NCI-H1436 treated with DMSO at 0.1 percent for 48 hours (cell line): ENCODE data around the gene CDKAL1.
A peak's percentile ranks its signal among the peaks of the same experiment; 100 is the strongest.

Source experiments
- DNase-seq: peaks from one replicate; lab custom pipeline; 2025; lab: John Stamatoyannopoulos, UW

CDKAL1 gene

DNA sequence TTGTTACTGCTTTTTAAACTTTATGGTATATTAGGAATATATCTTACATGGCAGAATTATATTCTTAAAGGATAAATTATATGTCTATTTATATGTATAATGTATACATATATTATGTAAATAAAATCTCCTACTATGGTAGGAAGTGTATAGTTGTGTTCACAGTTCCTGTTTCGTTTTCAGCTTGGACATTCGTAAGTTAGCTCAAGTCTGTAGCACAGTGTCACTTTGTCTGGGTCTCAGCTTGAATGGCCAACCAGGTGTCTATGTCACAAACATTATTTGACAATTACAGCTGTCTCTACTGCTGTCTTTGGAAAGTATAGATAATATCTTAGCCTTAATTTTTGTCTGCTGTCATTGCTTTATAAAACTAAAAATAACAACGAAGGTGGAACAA lies 303.9 kb downstream of the CDKAL1 start:
- DNase-seq = no peak

DNA sequence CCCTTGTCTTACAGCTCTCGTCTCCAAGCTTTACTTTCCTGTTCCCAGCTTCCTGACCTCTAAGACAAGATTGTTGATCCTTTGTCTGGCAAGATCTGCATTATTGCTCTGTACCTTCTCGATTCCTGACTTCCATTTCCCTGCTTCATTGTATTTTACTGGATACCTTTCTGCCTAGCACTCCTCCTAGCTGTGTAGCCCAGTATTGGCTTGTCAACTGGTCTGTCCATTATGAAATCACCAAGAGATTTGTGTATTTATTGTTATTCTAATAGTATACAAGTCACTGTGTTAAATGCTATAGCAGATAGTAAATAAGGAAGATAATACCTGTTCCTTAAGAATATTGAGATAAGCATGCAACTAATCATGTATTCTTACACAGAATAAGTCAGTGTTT lies 305.4 kb downstream of the CDKAL1 start:
- DNase-seq = no peak

DNA sequence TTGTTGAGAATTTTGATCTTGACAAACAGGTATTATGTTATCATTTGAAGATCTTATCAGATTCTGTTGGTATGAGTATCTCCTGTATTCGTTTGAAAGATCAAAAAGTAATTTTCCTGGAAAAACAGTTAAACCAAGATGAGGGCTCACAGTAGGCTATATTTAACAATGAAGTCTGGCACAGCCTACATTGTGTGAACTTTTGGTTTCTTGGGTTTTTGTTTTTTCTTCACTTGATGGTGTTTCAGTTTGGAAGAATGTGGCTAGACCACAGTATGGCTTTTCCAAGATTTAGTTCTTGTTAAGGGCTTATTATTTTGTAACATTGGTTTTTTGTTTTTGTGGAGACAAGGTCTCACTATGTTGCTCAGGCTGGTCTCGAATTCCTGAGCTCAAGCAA lies 306.4 kb downstream of the CDKAL1 start:
- DNase-seq = no peak

DNA sequence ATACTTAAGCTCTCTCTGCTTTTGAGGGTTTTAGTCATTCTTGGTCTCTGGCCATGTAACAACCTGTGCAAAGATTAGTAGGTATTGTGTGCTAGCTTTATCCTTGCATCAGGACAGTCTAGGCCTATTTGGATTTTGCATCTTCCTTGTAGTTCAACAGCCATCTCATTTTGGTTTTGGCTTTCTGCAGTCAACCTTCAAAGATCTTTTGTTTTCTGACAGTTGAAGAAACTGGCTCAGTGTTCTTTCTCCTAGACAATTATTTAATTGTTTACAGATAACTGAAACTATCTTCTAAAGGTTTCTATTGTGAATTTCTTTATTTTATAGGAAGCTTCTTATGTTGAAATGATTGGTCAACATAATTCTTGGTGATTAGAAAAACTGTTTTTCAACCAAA lies 307.5 kb downstream of the CDKAL1 start:
- DNase-seq = no peak

DNA sequence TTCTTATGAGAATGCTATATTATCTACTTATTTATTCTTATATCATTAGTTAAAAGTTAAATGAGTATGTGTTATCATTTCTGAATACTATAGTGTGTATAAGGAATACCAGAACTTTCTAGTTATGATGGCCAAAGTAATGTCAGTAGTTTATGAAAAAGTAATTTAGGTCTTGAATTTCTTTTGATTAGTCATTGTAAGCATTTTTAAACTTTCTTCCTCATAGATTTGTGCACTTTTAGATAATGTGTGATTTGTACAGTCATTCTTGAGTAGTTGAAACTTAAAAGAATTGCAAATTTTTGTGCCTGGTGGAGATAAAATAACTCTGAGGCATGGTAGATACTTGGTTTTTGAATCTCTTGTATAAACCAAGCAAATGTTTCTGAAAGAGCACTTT lies 311.3 kb downstream of the CDKAL1 start:
- no peak for DNase-seq

DNA sequence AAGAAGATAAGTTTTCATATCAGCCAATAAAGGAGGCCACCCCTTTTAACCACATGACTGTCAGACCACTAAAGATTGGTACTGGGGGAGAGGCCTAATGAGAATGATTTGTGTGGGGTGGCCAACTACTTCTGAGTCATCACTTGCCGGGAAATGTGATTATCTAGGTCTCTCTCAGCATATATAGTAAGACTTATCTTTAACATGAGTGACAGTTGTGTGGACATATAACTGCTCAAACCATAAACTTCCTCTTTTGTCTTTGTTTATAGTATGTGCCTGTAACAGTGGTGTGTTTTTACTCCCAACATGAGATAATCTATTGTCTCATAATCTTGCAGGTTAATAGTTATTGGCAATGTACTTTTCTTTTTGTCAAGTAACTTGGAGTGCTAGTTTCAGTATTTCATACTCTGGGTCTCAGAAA lies 312.4 kb downstream of the CDKAL1 start:
- no peak for DNase-seq

DNA sequence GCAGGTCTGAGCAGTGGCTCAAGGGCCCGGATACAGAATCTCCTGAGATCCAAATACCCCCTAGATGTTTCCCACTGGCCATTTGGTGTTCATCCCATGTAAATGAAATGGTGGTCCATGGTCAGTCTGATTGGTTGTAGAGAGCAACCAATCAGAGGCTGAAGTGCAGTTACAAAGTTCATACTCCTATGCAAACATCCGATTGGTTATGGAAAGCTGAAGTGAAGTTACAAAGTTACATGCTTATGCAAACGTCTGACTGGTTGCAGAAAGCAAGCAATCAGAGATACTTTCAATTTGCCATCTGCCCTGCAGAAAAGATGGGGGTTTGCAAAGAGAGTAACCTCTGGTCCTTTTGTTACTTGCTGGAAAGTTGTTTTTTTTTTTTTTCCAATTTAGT lies 313.6 kb downstream of the CDKAL1 start:
- DNase-seq = no peak

DNA sequence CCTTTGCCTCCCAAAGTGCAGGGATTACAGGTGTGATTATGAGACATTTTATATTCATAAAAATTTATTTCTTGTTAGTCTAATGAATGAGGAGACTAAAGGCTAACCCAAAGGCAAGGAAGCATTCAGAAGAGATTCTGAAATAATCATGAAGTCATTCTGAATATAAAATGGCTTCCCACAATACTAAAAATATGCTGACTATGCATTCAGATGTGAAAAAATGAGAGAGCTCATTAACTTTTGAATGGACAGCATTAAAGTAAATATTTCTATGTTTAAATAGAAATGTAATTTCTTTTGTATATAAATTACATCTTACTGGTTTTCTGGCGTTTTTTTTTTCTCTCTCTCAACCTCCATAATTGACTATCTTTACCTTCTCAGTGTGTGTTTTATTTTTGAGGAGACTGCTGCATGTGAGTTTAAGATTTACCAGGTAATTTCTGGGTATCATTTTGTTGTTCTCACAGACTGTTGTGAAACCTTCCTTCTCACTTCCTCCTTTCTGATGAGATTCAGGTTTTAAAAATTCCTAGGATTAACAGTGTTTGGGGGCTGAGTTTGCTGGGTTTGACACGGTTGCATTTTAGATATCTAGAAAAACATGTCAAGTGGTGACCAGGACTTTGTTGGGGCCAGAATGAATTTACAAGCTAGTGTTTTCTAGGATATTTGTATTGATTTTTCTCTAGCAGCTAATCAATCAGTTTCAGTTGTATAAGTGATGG lies 316.6 kb downstream of the CDKAL1 start:
- DNase-seq = no peak

DNA sequence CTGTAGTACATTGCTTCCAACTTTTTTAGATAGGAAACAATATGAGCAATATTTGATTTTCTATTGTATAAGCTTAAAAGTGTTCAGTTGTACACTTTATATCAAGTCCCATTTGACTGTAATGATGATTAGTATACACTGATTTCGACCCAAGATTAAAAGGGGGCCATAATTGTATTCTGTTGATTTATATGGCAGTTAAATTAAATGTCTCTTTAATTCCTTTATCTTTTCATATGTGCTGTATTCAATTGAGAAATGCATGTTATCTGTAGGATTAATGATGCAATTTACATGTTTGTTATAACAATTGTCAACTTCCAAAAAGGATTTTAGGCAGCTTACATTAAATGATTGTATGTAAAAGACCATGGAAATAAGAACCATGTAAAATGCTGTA lies 317.5 kb downstream of the CDKAL1 start:
- no peak for DNase-seq

DNA sequence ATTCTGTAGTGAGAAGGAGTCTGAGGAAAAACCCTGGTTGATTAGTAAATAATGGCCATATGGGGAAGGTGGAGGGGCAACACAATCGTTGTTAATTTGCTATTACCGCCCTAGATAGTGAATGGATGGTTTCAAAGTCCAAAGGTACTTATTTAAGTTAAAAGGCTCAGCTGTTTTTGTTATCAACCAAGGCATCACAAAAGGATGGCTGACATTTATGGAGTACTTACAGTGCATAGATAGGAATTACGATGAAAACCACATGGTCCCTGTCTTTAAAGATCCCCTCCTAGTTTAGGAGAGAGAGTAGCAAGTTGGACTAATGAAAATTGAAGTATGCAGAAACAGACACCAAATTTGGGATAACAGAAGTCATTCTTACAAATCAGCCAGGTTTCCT lies 319.6 kb downstream of the CDKAL1 start:
- DNase-seq = no peak

DNA sequence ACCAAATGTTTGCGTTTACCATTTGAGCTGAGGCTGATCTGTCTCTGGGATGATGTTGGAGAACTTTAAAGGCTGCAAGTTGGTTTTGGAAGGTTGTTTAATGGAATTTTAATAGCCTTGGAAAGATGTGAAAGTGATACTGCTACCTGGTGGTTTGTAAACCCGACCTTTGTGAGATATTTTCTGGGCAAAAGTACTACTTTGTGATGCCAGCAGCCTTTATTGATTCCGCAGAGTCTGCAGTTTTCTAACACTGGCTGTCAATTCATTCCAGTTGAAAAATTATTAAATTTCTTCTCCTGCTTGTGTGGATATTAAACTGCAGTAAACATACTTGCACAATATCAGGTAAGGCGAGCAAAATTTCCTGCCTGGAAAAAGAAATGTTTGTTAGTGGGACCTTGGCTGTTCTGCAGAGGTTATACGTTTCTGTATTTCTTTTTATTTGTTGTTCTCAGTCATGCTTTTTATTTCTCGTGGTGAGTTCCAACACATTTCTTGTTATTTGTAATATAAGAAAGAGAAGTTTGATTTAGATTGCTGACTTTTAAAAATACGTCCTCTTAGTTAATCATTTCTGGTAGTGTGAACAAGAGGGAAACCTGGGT lies 322.5 kb downstream of the CDKAL1 start:
- DNase-seq = no peak

DNA sequence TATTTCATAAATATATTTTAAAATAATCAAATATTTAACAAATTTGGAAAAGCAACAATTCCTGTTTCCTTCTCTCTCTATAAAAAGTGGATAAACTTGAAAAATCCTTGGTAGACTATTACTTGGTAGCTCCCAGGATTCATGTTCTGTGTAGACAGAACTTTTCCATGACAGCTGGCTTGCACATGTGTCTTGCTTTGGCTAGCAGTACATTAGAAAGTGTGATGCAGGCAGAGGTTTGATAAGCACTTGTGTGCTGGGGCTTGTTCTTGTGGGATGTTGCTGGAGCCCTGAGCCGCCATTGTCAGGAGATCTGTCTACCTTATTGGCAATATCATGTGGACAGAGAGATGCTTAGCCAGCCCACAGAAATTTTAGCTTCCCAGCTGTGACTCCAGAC lies 327.2 kb downstream of the CDKAL1 start:
- DNase-seq = no peak

DNA sequence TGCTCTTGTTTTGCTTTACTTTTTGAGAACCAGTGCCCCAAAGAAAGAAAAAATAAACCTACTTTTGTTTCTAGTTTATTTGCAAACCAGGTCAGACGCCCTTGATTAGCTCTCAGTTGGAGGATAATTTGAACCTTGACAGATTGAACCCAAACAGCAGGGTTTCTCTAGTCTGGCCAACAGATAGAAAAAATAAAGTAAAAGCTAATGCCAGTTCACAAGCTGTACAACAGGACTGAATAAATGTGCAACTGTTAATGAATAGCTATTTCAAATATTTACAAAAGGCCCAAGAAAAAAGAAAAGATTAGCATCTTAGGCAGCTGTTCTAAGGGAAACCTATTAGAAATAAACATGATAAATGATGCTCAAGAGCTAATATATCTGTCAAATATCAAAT lies 331.8 kb downstream of the CDKAL1 start:
- DNase-seq = no peak

DNA sequence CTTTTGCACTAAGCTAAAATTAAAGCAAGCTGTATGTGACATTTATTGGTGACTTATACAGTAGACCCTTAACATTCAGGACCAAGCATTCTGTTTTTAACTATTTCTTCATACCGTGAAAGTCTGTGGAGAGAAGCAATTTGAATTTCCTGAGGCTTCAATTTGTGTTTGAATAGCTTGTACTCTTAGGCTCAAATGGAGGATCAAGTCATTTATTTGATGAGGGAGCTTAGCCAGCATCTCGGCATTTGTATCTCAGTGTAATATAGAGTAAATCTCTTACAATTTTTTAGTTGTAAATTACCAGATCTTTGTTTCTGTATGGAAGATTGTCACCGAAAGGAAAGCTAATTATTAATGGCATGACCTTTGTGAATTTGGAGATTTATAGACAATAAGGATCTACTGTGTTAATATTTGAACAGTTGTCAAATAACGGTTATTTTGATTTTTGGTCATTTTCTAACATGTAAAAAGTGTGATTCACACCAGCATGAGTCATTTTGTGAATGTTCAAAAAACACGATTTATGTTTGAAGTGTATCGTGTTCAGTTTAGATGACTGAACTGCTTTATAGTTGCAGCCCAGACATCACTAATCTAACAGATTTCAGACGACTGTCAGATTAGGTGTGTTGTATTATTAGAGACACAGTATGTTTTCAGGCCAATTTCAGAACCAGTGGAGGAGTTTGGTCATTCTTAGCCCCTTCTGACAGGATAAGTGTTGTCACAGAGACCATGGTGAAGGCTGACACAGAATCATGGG lies 332.9 kb downstream of the CDKAL1 start:
- DNase-seq = peak; percentile 53

DNA sequence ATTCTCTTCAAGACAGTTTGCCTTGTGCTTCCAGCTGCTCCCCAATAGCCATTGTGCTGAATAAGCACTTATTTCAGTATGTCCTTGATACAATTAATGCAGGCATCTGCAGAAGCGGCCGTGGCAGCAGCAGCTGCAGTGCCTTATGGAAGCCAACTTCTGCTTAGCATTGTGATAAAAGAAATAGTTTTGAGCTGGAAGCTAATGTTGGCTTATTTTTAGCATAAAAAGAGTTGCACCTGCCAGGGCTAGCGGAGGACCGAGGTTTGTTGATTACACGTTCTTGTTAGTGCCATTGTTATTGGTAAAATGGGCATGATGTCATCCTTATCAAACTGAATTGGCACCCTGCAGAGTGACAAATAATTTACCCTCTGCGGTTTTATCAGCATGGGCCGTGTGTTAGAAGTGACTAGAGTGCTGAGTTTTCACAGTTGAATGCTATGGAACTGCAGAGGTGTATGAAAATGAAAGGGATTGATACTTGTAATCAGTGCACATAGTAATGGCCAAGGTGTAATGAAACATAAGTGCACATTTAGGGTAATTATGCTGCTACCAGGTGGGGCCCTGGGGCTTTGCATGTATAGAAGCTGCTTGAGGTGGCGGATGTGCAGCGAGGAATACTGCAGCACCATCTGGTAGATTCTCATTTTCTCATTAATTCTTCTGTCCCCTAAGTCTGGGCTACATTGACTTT lies 334.3 kb downstream of the CDKAL1 start:
- DNase-seq = peak; percentile 98

DNA sequence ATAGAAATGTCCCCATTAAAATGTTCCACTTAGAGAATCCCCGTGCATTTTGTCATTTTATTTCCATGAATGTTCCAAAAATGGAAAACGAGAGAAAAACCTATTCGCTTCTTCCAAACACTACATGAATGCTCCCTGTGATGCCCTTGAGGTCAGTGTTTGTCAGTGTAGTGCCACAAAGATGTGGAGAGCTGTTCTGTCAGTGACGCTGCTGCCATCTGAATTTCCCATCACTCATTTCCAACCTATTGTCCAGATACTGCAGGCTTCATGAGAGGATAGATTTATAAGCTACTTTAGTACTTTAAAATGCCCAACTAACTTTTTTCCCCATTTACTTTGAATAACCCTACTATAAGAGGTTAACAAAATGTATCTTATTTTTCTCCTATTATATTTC lies 335.8 kb downstream of the CDKAL1 start:
- DNase-seq = no peak

DNA sequence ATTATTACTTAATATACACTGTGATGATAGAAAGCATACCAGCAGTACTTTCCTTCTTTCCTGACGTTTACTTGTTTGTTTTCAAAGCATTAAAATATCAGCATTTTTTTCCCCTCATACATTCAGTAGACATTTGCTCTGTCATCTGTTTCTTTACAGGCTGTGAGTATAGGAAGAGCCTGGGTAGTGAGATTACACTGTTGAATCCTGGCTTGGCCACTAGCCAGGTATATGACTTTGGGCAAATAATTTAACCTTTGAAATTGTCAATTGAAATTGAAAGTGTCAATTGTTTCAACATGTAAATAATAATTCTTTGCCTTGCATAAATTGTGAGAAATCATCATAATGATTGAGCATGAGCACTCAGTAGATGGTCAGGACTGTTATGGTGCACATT lies 336.2 kb downstream of the CDKAL1 start:
- no peak for DNase-seq

DNA sequence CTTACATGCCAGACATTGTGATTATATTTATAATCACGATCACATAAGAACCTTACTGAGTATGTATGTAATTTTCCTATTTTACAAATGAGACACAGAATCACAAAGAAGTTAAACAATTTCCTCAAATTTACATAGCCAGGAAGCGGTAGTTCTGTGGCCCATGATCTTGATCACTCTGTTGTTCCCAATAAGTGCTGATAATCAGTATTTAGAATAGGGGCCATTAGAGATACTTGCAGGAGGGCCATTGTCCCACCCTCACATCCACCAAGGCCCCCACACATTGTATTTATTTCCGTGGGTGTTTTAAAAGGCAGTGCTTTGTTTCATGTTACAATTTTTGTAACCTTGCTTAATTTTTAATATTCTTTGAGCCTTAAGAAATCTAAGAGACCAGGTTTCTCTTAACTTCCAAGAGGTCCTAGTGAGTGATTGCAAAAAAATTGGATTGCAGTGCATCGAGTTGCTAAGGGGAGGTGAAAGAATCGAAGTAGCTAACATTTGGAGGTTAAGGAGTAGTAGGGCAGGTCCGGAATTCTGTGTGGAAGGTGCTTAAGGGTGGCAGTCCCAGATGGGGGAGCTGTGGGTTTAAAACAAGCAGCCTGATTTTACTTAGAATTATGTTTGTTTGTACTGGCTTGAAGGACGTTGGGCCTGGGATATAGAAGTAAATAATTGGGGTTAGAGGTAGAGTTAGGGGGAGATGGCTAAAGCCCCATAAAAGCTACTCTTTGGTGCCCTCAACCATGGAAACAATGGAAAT lies 339.4 kb downstream of the CDKAL1 start:
- no peak for DNase-seq

DNA sequence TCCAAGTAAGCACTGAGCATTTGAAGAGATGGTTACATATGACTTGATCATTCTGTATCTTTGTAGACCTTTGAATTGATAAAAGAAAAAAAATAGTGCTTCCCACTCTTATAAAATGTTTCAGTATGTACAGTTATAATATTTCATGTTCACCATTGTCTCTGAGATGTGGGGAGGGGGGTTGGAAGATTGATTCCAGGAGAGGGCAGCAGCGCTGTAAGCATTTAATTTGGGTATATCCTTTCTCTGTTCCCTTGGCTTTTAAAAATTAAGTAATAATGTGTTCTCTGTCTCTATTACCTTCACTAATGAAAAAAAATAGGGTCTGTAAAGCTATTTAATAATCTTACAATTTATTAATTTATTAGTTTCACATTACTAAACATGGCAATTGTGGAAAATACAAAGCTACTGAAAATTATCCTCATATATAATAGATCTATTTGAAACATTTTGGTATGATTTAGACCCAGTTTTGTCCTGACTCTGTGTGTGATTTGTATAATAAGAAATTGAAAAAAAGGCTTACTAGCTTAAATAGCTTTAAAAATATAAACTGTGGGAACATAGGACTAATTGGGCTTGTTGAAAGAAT lies 341.2 kb downstream of the CDKAL1 start:
- DNase-seq = no peak

DNA sequence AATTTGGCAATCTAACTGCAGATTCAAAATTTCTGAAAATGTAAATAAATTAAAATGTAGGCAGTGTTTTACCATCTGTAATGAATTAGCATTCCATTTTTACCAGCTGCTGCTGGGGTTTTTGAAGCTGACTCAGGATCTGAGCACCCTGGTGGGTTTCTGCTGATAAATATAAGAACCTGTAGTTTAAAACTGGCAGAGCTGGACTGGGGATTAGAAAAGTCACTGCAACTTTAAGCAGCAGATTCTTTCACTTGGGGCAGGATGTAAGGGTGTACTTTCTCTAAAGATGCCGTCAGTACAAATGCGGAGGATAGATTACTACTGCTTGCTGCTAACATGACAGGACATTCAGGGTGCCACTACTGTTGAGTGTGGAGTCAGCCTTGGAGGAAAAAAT lies 341.8 kb downstream of the CDKAL1 start:
- no peak for DNase-seq

DNA sequence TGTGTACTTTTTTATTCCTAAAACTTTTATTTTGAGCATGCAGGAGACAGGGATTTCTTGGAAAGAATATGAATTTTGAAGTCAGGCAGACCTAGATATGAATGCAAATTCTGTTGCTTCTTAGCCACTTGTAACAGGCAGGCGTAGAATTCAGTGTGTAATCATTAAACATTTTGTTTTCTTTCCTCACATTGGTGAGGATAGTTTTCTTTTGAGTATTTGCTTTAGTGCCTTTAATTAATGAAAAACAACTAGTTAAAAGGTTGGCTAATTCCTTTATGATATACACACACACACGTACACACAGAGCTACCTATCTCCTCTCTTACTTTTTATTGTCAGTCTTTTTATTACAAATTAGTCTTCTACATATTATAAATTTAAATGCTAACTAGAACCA lies 342.3 kb downstream of the CDKAL1 start:
- no peak for DNase-seq
